Uterus (tissue), 4 donors: ENCODE data around the gene USP9X. TPM values are rescaled to one million over a fixed set of nuclear protein-coding genes. Genes with fewer than 3 reads are reported as not detected.
"Not testable (repeated sequence)": the region's sequence is repeated elsewhere in the genome, so short reads cannot be mapped to it uniquely, and the experiment has no call there.

Experiments used
- DNase-seq, 2 donors: peaks; one replicate each; pipeline ENCODE4 v3.0.0-alpha.2; 2019 to 2020
- H3K27ac ChIP-seq, 2 donors: fragments of 200-600 bp; sonication (generic); 1 replicate in 1 of 2; 2 replicates in 1 of 2; pipeline ENCODE4 v1.5.1; 2016 to 2018
- H3K27me3 ChIP-seq, 2 donors: fragments of 200-600 bp; sonication (generic); one replicate each; pipeline ENCODE4 v1.5.1; 2018 to 2019; ENCODE audit warnings: control low read depth in 1 of 2
- H3K36me3 ChIP-seq, 2 donors: fragments of 200-600 bp; sonication (generic); one replicate each; pipeline ENCODE4 v1.5.1; 2019; ENCODE audit warnings: control low read depth in 1 of 2
- H3K4me1 ChIP-seq, 2 donors: fragments of 200-600 bp; sonication (generic); one replicate each; pipeline ENCODE4 v1.5.1; 2018 to 2019; ENCODE audit warnings: control low read depth in 1 of 2
- H3K4me3 ChIP-seq, 2 donors: fragments of 200-600 bp; sonication (generic); 1 replicate in 1 of 2; 2 replicates in 1 of 2; pipeline ENCODE4 v1.5.1; 2018 to 2019; ENCODE audit warnings: mild to moderate bottlenecking in 1 of 2
- H3K9me3 ChIP-seq, 2 donors: fragments of 200-600 bp; sonication (generic); one replicate each; pipeline ENCODE4 v1.5.1; 2019; ENCODE audit warnings: control low read depth in 1 of 2
- POLR2A ChIP-seq, 2 donors: fragments of 450-650 bp; IDR thresholded peaks; one replicate each; pipeline ENCODE4 v1.6.1; 2016; ENCODE audit warnings: antibody characterized with exemption in 2 of 2, mild to moderate bottlenecking in 1 of 2, moderate library complexity in 1 of 2
- intact Hi-C: fragments of 100-400 bp; cut with DNase I; formaldehyde crosslinking; loops from one replicate; pipeline ENCODE4 v1.15.1; 2023; ENCODE audit warnings: low total_unique reads
- total RNA-seq, 4 donors: library from RNA; depleted of rRNA in 3 of 4; stranded (reverse); fragments of >200 nt in 3 of 4; gene quantifications; one replicate each; pipeline versions ENCODE4 v1.1.0 to v1.2.4, GENCODE V29; 2014 to 2023
- TF ChIP-seq, protein P1 (sequence below), 4 experiments: fragments of 200-600 bp in 2 of 4; fragments of 450-650 bp in 2 of 4; sonication (generic) in 2 of 4; IDR thresholded peaks; one replicate each; pipeline ENCODE4 v1.5.1; 2016 to 2019; ENCODE audit warnings: antibody characterized with exemption in 4 of 4, mild to moderate bottlenecking in 2 of 4, moderate library complexity in 1 of 4
- donor health status: DM: yes; HTN: yes; CAD: no.

The USP9X gene
- total RNA-seq, 4 donors from 2014 or later = 32.1 to 167 (median 78.7) TPM

DNA sequence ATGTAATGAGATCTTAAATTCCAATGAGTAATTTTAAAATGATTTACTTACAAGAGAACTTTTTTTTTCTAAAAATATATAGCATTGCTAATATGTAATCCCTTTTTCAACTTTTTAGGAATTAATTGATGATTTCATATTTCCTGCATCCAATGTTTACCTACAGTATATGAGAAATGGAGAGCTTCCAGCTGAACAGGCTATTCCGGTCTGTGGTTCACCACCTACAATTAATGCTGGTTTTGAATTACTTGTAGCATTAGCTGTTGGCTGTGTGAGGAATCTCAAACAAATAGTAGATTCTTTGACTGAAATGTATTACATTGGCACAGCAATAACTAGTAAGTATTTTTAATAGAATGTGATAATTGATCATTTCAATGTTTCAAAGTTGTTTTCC is 113.2 kb downstream of the USP9X start:
- DNase-seq = no peak

DNA sequence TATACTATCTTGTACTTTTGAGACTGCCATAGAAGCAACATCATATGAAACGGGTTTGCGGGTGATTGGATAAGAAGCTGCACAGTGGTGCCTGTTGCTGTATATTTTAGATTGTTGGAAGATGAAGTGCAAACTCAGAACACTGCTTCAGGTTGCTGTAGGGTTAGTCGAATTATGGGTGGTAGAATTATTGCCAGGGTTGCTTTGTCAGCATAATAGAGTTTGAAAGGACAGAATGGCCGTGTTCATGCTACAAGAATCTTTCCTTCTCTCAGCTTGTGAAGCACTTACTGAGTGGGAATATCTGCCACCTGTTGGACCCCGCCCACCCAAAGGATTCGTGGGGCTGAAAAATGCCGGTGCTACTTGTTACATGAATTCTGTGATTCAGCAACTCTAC is 115.5 kb downstream of the USP9X start:
- Histone ChIP-seq H3K27ac (no peak overlapping the region), H3K27me3 (no peaks in the 10 kb centered on the region), H3K4me3 (no peak overlapping the region), H3K36me3 (no peaks in the 10 kb centered on the region), H3K4me1 (no peaks in the 10 kb centered on the region), H3K9me3 (no peaks in the 10 kb centered on the region)
- TF ChIP-seq POLR2A (IDR thresholded peaks at IDR 0.05) = no peak
- TF ChIP-seq, protein P1, sequence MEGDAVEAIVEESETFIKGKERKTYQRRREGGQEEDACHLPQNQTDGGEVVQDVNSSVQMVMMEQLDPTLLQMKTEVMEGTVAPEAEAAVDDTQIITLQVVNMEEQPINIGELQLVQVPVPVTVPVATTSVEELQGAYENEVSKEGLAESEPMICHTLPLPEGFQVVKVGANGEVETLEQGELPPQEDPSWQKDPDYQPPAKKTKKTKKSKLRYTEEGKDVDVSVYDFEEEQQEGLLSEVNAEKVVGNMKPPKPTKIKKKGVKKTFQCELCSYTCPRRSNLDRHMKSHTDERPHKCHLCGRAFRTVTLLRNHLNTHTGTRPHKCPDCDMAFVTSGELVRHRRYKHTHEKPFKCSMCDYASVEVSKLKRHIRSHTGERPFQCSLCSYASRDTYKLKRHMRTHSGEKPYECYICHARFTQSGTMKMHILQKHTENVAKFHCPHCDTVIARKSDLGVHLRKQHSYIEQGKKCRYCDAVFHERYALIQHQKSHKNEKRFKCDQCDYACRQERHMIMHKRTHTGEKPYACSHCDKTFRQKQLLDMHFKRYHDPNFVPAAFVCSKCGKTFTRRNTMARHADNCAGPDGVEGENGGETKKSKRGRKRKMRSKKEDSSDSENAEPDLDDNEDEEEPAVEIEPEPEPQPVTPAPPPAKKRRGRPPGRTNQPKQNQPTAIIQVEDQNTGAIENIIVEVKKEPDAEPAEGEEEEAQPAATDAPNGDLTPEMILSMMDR (IDR thresholded peaks at IDR 0.05) = no peak
- DNase-seq = no peak
- intact Hi-C loops = no loop called here

More for the DNA sequence above, 113.2 kb downstream of the USP9X start:
- Histone ChIP-seq H3K4me1 (no peaks in the 10 kb centered on the region), H3K4me3 (no peak overlapping the region), H3K27ac (no peak overlapping the region), H3K9me3 (no peaks in the 10 kb centered on the region), H3K27me3 (no peaks in the 10 kb centered on the region), H3K36me3 (no peaks in the 10 kb centered on the region)
- TF ChIP-seq, protein P1 (IDR thresholded peaks at IDR 0.05) = no peak
- no peak for TF ChIP-seq POLR2A (IDR thresholded peaks at IDR 0.05)
- intact Hi-C loops = no loop called here

DNA sequence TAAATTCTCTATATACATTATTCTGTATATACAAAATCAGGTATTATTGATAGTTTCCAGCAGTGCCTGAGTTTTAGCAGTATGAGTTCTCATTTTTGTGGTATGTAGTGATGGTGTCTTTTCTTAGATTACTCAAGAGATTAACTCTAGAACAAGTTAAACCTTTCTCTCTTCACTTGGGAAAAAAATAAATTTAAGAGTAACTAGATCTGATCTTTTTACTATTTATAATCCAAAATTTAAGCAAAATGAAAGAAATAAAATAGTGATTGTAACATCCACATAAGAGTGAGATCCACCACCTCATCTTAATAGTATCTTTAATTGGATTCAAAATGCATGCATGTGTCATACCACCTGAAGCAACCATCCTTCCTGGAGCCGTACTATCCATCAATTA is 124.6 kb downstream of the USP9X start:
- Histone ChIP-seq H3K4me3 (no peak overlapping the region), H3K27me3 (no peaks in the 10 kb centered on the region), H3K36me3 (no peaks in the 10 kb centered on the region), H3K4me1 (no peaks in the 10 kb centered on the region), H3K9me3 (no peaks in the 10 kb centered on the region), H3K27ac (no peak overlapping the region)
- no peak for DNase-seq
- intact Hi-C loops = no loop called here
- no peak for TF ChIP-seq POLR2A (IDR thresholded peaks at IDR 0.05)
- TF ChIP-seq, protein P1 (IDR thresholded peaks at IDR 0.05) = no peak

DNA sequence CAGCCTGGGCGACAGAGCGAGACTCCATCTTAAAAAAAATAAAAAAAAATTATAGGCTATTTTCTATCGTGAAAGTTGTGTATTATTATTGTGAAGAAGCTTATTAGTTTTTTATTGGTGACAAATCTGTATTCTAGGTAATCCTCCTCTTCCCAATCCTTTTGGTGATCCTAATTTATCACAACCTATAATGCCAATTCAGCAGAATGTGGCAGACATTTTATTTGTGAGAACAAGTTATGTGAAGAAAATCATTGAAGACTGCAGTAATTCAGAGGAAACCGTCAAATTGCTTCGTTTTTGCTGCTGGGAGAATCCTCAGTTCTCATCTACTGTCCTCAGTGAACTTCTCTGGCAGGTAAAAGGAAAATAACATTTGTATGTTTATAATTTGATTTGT is 139.4 kb downstream of the USP9X start:
- DNase-seq = no peak
- intact Hi-C loops = no loop called here
- Histone ChIP-seq H3K36me3 (no peaks in the 10 kb centered on the region), H3K27ac (no peak overlapping the region), H3K4me1 (no peaks in the 10 kb centered on the region), H3K4me3 (no peak overlapping the region), H3K27me3 (no peaks in the 10 kb centered on the region), H3K9me3 (no peaks in the 10 kb centered on the region)
- no peak for TF ChIP-seq POLR2A (IDR thresholded peaks at IDR 0.05)
- TF ChIP-seq, protein P1 (IDR thresholded peaks at IDR 0.05) = no peak

DNA sequence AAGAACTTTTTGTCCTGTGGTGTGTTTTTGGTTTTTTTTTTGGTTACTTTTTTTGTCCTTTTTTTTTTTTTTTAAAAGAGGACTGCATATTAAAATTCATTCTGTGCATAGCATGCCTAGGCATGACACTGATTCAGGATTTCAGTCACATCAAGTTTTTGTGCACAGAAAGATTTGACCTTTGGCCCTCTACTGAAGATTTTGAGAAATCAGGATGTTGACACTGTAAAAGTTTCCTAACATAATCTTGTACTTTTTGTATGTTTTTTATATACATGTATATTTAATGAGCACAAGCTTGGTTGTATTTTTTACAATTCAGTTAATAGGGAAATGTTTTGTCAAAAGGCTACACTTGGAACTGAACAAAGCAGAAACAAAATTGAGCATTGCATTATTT is 148.7 kb downstream of the USP9X start:
- H3K27ac ChIP-seq = no peak overlapping the region
- no peak overlapping the region for H3K4me3 ChIP-seq
- TF ChIP-seq, protein P1 (IDR thresholded peaks at IDR 0.05) = no peak
- TF ChIP-seq POLR2A (IDR thresholded peaks at IDR 0.05) = no peak
- H3K36me3 ChIP-seq = no peaks in the 10 kb centered on the region
- intact Hi-C loops = no loop called here
- no peaks in the 10 kb centered on the region for H3K9me3 ChIP-seq
- no peak for DNase-seq
- H3K27me3 ChIP-seq = no peaks in the 10 kb centered on the region
- H3K4me1 ChIP-seq = no peaks in the 10 kb centered on the region

DNA sequence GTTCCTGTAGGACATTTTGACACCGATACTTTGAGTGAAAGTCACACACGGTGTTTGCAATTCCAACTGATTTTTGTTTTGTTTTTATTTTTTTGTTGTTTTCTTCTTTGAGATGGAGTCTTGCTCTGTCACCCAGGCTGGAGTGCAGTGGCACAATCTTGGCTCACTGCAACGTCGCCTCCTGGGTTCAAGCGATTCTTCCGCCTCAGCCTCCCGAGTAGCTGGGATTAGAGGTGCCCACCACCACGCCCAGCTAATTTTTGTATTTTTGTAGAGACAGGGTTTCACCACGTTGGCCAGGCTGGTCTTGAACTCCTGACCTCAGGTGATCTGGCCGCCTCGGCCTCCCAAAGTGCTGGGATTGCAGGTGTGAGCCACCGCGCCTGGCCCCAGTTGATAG is 149.2 kb downstream of the USP9X start:
- H3K36me3 ChIP-seq, H3K4me1 ChIP-seq, DNase-seq, H3K27me3 ChIP-seq, H3K27ac ChIP-seq, H3K9me3 ChIP-seq, H3K4me3 ChIP-seq, intact Hi-C loops: not testable (repeated sequence)
